ENCODE data around the gene PRODH2.
"Not testable (repeated sequence)": the region's sequence is repeated elsewhere in the genome, so short reads cannot be mapped to it uniquely, and the experiment has no call there.

PRODH2 gene

DNA sequence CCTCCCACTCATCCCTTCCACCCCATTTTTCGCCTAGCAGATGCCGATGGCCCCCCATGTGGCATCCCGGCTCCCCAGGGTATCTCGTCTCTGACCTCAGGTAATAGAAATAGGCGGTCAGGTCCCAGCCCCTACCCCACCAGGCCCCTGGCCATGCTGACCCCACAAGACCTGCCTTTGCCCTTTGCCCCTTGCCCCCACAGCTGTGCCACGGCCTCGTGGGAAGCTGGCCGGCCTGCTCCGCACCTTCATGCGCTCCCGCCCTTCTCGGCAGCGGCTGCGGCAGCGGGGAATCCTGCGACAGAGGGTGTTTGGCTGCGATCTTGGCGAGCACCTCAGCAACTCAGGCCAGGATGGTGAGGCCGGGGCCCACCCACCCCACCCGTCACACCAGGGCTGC lies 31.9 kb downstream of the PRODH2 start:
- no peak for DNase-seq

- DNase-seq = no peak
Measured at GRCh38 chr19:35780058-35780457, 32.6 kb downstream of the PRODH2 start.

GRCh38 chr19:35779033-35779432 lies 33.6 kb downstream of the PRODH2 start:
- DNase-seq = no peak

GRCh38 chr19:35777961-35778360 lies 34.7 kb downstream of the PRODH2 start:
- no peak for DNase-seq

GRCh38 chr19:35777086-35777841 lies 35.4 kb downstream of the PRODH2 start:
- DNase-seq = no peak

DNA sequence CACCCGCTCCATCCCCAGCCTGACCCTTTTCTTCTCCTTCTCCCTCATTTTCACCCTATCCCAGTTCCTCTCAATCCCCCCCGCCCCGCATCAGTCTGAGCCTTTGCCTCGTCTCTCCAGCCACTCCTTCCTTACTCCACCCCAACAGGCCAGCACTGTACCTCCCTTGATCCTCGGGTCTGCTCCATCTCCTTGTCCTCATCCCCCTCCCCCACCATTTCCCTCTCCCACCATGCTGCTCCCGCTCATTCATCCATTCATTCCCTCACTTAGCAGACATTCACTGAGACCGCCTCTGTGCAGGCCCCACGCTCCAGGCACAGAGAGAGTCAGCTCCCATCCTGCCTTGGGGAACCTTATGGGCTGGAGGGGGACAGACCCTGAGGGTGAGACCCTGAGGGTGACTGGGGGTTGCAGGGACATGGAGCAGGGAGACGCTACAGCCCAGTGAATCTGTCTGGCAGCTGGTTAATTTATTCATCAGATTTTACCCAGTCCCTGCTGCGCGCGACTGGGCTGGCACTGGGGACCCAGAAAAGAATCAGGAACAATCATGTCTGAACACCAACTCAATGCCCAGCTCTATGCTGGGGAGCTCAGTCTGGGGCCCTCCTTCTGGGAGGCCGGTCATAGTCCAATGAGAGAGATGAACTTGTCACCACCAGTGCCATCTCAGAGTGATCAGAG lies 36.4 kb downstream of the PRODH2 start:
- no peak for DNase-seq

DNA sequence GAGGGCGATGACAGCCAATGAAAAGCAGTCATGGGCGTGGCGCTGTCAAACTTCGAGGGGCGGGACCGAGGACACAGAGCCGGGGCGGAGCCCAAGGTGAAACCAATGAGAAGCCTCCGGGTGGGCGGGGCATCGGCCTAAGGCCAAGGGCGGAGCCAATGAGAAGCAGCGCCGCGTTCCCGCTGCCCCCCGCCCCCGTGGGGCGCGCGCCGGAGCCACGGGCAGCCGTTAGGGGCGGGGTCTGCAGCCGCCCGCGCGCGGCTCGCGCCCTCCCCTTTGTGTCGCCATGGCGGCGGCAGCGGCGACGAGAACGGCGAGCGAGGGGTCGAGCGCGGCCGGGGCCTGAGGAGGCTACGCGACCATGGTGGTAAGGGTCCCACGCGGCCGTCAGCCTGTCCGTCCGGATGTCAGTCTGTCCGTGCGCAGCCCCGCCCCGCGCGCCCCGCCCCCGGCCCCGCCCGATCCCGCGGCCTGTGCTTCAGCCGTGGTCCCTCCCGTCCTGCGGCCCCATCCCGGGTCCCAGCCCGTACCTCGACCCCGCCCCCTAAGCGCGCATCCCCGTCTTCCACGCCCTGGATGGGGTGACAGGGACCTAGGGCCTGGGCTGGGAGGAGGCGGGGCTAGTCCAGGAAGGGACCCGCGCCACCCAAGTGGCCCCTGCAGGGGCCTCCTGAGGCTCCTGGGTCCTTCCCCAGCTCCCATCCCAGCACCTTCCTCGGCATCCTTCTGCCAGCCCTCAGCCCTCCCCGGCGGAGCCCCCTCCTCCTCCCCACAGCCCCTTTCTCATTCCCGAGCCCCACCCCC lies 37.1 kb downstream of the PRODH2 start, which contains the start of gene ARHGAP33:
ARHGAP33 (plus strand) TSS at position 267 of the 804 bp plus-strand sequence; CDS start at position 362, 95 bp downstream.
- peak; percentile 95 for DNase-seq

DNA sequence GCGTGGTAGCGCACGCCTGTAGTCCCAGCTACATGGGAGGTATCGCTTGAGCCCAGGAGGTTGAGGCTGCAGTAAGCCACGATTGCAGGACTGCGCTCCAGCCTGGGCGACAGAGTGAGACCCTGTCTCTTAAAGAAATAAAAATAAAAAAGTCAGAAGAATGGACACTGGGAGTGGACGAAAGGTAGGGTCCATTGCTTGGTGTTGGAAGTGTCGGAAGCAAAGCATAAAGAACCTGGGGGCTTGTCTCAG lies 37.7 kb downstream of the PRODH2 start:
- no peak for DNase-seq

GRCh38 chr19:35774274-35775045 lies 38.2 kb downstream of the PRODH2 start:
- DNase-seq = no peak

GRCh38 chr19:35773020-35773806 lies 39.4 kb downstream of the PRODH2 start:
- no peak for DNase-seq

- DNase-seq = not testable (repeated sequence)
Measured at GRCh38 chr19:35772362-35772761, 40.3 kb downstream of the PRODH2 start.

GRCh38 chr19:35768082-35768421 lies 44.6 kb downstream of the PRODH2 start:
- no peak for DNase-seq

GRCh38 chr19:35767288-35768081 lies 45.2 kb downstream of the PRODH2 start:
- no peak for DNase-seq

GRCh38 chr19:35766571-35767104 lies 46.0 kb downstream of the PRODH2 start:
- DNase-seq = no peak

DNA sequence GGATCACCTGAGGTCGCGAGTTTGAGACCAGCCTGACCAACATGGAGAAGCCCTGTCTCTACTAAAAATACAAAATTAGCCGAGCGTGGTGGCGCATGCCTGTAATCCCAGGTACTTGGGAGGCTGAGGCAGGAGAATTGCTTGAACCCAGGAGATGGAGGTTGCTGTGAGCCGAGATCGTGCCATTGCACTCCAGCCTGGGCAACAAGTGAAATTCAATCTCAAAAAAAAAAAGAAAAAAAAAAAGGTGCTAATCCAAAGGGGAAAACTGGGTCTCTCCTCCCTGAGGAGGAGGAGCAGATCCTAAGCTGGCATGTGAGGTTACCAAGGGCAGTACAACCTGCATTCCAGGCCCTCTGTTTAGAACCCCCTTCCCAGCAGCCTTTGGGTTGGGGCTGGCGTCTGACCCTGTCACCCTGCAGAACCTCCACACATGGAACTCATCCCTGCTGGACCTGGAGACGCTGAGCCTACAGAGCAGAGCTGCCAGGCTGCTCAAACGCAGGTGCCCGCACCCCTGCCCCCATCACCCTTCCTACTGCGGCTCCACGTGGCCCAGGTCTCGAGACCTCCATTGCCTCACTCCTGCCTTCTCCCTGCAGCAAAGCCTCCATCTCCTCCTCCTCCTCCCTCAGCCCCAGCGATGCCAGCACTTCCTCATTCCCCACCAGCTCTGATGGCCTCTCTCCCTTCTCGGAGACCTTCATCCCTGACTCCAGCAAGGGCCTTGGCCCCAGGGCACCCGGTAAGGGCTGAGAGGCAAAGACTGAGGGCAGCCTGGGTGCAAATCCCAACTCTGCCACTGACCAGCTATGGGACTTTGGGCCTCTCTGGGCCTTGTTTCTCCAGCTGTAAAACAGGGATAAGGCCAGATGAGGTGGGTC lies 48.0 kb downstream of the PRODH2 start:
- DNase-seq = no peak

DNA sequence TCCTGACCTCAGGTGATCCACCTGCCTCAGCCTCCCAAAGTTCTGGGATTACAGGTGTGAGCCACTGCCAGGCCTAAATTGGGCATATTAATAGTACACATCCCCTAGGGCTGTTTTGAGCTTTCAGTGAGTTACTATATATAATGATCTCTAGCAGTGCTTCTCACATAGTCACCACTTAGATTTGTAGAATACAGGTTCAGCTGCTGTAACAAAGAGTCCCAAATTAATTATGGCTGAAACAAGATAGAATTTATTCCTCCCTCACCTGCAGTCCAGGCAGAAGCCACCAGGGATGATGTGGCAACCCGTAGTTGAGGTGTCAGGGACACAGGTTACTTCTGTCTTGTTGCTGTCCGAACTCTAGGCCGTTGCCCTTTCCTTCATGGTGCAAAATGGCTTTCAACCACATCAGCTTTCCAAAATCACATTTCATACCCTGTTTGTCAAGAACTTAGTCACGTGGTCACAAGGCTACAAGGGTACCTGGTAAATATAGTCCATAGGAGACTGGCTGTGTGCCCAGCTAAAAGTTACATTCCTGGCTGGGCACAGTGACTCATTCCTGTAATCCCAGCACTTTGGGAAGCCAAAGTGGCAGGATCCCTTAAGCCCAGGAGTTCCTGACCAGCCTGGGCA lies 51.8 kb downstream of the PRODH2 start:
- no peak for DNase-seq

- no peak for DNase-seq
Measured at GRCh38 chr19:35759697-35760096, 52.9 kb downstream of the PRODH2 start.

- DNase-seq = peak; percentile 99
Measured at GRCh38 chr19:35757749-35758608, 54.7 kb downstream of the PRODH2 start, which contains the start of gene PROSER3. PROSER3 (plus strand) TSS chr19:35758176; CDS start chr19:35758216, 40 bp downstream.
